ENCODE measurements around the gene PROX1.

The PROX1 gene

GRCh38 chr1:214028649-214029406, 41.1 kb downstream of the PROX1 start:
- no peak overlapping the region for H3K4me3 ChIP-seq (ENCODE audit: low read depth, low read length)

GRCh38 chr1:214029796-214030195, 42.0 kb downstream of the PROX1 start:
- H3K4me3 ChIP-seq (ENCODE audit: low read depth, low read length): no peak overlapping the region
- TF ChIP-seq CTCF (IDR thresholded peaks at IDR 0.05; ENCODE audit: borderline replicate concordance, insufficient read depth, low read depth, low read length): no peak

More at GRCh38 chr1:214028649-214029406, 41.1 kb downstream of the PROX1 start:
- no peak for TF ChIP-seq CTCF (IDR thresholded peaks at IDR 0.05; ENCODE audit: borderline replicate concordance, insufficient read depth, low read depth, low read length)

GRCh38 chr1:214031267-214031650, 43.5 kb downstream of the PROX1 start:
- TF ChIP-seq CTCF (IDR thresholded peaks at IDR 0.05; ENCODE audit: borderline replicate concordance, insufficient read depth, low read depth, low read length): no peak
- H3K4me3 ChIP-seq (ENCODE audit: low read depth, low read length): no peak overlapping the region

GRCh38 chr1:214037468-214037867, 49.7 kb downstream of the PROX1 start:
- H3K4me3 ChIP-seq (ENCODE audit: low read depth, low read length): no peak overlapping the region
- no peak for TF ChIP-seq CTCF (IDR thresholded peaks at IDR 0.05; ENCODE audit: borderline replicate concordance, insufficient read depth, low read depth, low read length)

GRCh38 chr1:214039394-214040018, 51.7 kb downstream of the PROX1 start:
- H3K4me3 ChIP-seq (ENCODE audit: low read depth, low read length): no peak overlapping the region
- TF ChIP-seq CTCF (IDR thresholded peaks at IDR 0.05; ENCODE audit: borderline replicate concordance, insufficient read depth, low read depth, low read length): no peak

- no peak overlapping the region for H3K4me3 ChIP-seq (ENCODE audit: low read depth, low read length)
- TF ChIP-seq CTCF (IDR thresholded peaks at IDR 0.05; ENCODE audit: borderline replicate concordance, insufficient read depth, low read depth, low read length): no peak
These were observed 55.4 kb downstream of the PROX1 start for GRCh38 chr1:214043167-214043566.
